GM13977 (cell line): ENCODE data around the gene CAD.

Source experiments
- DNase-seq: peaks from one replicate; pipeline ENCODE4 v3.0.0; 2012; ENCODE audit warnings: low spot score
- in situ Hi-C: fragments of 300-500 bp; cut with MboI; formaldehyde crosslinking; loops from one replicate; pipeline ENCODE4 v1.12.0; 2022; ENCODE audit warnings: low sequenced_read_pairs, low pct_unique_long_range_greater_than_20kb, mixed read lengths, inconsistent platforms; ENCODE audit not compliant: unreplicated experiment
- TF ChIP-seq, protein P1 (sequence below): IDR thresholded peaks from 2 replicates; pipeline ENCODE4 v1.5.1; 2012; ENCODE audit warnings: mild to moderate bottlenecking, control low read depth; ENCODE audit not compliant: insufficient read depth; ENCODE audit errors: extremely low read depth, missing control alignments

CAD gene

GRCh38 chr2:27214941-27215340, 2.2 kb upstream of the CAD start:
- no peak for DNase-seq
- in situ Hi-C loops = no loop called here
- TF ChIP-seq, protein P1, sequence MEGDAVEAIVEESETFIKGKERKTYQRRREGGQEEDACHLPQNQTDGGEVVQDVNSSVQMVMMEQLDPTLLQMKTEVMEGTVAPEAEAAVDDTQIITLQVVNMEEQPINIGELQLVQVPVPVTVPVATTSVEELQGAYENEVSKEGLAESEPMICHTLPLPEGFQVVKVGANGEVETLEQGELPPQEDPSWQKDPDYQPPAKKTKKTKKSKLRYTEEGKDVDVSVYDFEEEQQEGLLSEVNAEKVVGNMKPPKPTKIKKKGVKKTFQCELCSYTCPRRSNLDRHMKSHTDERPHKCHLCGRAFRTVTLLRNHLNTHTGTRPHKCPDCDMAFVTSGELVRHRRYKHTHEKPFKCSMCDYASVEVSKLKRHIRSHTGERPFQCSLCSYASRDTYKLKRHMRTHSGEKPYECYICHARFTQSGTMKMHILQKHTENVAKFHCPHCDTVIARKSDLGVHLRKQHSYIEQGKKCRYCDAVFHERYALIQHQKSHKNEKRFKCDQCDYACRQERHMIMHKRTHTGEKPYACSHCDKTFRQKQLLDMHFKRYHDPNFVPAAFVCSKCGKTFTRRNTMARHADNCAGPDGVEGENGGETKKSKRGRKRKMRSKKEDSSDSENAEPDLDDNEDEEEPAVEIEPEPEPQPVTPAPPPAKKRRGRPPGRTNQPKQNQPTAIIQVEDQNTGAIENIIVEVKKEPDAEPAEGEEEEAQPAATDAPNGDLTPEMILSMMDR = no peak

DNA sequence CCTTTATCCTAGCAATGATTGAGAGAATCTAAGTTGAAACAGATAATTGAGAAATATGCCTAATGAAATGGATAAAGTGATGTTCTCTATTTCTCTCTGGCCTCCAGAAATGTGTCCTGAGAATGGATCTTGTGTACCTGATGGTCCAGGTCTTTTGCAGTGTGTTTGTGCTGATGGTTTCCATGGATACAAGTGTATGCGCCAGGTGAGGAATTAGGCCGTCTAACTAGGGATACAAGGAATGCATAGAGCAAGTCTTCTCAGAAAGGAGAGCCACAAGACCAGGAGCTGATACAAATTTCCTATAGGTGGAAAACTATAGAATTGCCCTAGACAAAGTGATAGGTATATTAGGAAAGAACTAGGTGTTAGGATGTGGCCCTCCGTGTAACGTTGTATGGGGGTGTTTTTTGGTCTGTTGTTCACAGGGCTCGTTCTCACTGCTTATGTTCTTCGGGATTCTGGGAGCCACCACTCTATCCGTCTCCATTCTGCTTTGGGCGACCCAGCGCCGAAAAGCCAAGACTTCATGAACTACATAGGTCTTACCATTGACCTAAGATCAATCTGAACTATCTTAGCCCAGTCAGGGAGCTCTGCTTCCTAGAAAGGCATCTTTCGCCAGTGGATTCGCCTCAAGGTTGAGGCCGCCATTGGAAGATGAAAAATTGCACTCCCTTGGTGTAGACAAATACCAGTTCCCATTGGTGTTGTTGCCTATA, 592 bp upstream of the CAD start:
- no peak for DNase-seq
- in situ Hi-C loops = no loop called here
- TF ChIP-seq, protein P1 = no peak

DNA sequence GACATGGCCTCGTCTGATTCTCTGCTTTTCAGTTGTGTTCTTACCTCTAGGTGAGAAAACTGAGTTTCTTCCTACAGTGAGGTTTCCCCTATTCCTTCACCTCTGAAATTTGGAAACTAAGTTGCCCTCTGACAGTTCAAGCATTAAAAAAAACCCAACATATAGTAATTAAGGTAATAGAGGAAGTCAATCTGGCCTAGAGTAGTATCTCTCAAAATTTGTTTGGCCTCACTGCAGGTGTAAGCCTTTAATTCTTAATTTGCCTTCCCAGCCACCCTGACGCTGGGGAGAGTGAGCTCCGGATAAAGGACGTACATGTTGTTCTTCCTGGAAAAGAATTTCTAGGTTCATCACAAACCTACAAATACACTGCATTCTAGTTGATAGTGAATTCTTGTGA, 1.4 kb downstream of the CAD start:
- in situ Hi-C loops = no loop called here
- TF ChIP-seq, protein P1 = no peak
- no peak for DNase-seq

GRCh38 chr2:27219091-27219490, 1.9 kb downstream of the CAD start:
- TF ChIP-seq, protein P1 = no peak
- in situ Hi-C loops = no loop called here
- no peak for DNase-seq

- TF ChIP-seq, protein P1 = no peak
- in situ Hi-C loops = no loop called here
- no peak for DNase-seq
Observed at GRCh38 chr2:27220091-27220490, 2.9 kb downstream of the CAD start.

DNA sequence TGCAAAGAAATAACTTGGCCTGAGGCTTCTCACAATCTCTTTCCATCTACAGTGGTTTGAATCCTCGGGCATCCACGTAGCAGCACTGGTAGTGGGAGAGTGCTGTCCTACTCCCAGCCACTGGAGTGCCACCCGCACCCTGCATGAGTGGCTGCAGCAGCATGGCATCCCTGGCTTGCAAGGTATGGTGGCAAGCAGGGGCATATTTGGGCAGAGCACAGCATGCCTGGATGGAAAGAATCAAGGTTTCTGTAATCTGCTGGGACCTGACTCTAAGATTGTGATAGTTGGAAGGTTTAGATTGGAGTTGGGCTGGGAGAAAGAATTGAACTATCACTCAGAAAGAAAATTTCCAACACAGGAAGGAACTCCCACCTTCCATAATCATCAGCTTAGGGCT, 4.0 kb downstream of the CAD start:
- TF ChIP-seq, protein P1 = no peak
- in situ Hi-C loops = no loop called here
- no peak for DNase-seq
